HepG2 (cell line): ENCODE data around the gene B3GALNT2. TPM values are rescaled to one million over a fixed set of nuclear protein-coding genes. Genes with fewer than 3 reads are reported as not detected.

Experiments
- ATAC-seq: fragments of 200-7000 bp; cut with Tn5 transposase; 3 replicates; pipeline ENCODE4 v1.9.1; 2020; ENCODE audit warnings: mild to moderate bottlenecking, moderate library complexity
- BruUV-seq: library from RNA; stranded (reverse); fragments of 400-500 nt; replicated peaks from 2 replicates; lab custom pipeline; 2021; lab: Mats Ljungman, UMichigan
- CTCF ChIA-PET: fragments of 300-600 bp; formaldehyde crosslinking; extraction: SDS; loops from one replicate; lab custom pipeline; 2021; ENCODE audit warnings: low total read pairs, inconsistent platforms, low intra/inter-chr PET ratio; lab: Yijun Ruan, JAX
- POLR2A ChIA-PET: fragments of 350-600 bp; sonication (Branson Sonifier 250); formaldehyde crosslinking; loops from one replicate; lab custom pipeline; 2020; ENCODE audit warnings: antibody characterized with exemption, inconsistent platforms; lab: Yijun Ruan, JAX
- DNase-seq: peaks from one replicate; pipeline ENCODE4 v3.0.0-alpha.2; 2015; ENCODE audit warnings: low spot score
- FAIRE-seq: peaks from 3 replicates; lab custom pipeline; 2011; peaks lifted over from hg19 to GRCh38; lab: Jason Lieb, UNC
- H2AFZ ChIP-seq: one replicate; pipeline ENCODE4 v1.6.1; 2011; ENCODE audit warnings: low read length, inconsistent platforms
- H3K27ac ChIP-seq: fragments of 300-600 bp; 3 replicates; pipeline ENCODE4 v1.8.0; 2011; ENCODE audit warnings: mixed run types, mild to moderate bottlenecking, mixed read lengths, low read length, inconsistent platforms; ENCODE audit not compliant: insufficient read depth; ENCODE audit errors: extremely low read length
- H3K27me3 ChIP-seq, 2 experiments: fragments of 200-600 bp in 1 of 2; 2 replicates in 1 of 2; 3 replicates in 1 of 2; pipeline versions ENCODE4 v1.6.0 to v1.8.0; 2011; ENCODE audit warnings: low read length in 2 of 2, mild to moderate bottlenecking in 2 of 2, moderate library complexity in 2 of 2, inconsistent platforms in 1 of 2; ENCODE audit not compliant: insufficient read depth in 2 of 2, control insufficient read depth in 1 of 2
- H3K36me3 ChIP-seq, 2 experiments: fragments of 200-600 bp in 1 of 2; replicated peaks in 1 of 2; 2 replicates in 1 of 2; 3 replicates in 1 of 2; pipeline versions ENCODE4 v1.5.1 to v1.8.0; 2011; ENCODE audit warnings: low read length in 2 of 2, inconsistent platforms in 1 of 2; ENCODE audit not compliant: insufficient read depth in 2 of 2, control insufficient read depth in 1 of 2
- H3K4me1 ChIP-seq: 2 replicates; pipeline ENCODE4 v1.5.1; 2012; ENCODE audit warnings: low read length, inconsistent platforms; ENCODE audit not compliant: insufficient read depth
- H3K4me2 ChIP-seq: 2 replicates; pipeline ENCODE4 v1.6.0; 2011; ENCODE audit warnings: low read depth, low read length, inconsistent platforms
- H3K4me3 ChIP-seq, 3 experiments: fragments of 200-600 bp in 1 of 3; sonication (generic), shearing (Covaris generic) in 1 of 3; replicated peaks in 1 of 3; 2 replicates each; pipeline ENCODE4 v1.5.1; 2011 to 2016; ENCODE audit warnings: low read length in 3 of 3, inconsistent platforms in 2 of 3, low read depth in 2 of 3, mild to moderate bottlenecking in 2 of 3, control low read depth in 1 of 3, mixed read lengths in 1 of 3; ENCODE audit not compliant: insufficient read depth in 1 of 3
- H3K79me2 ChIP-seq: one replicate; pipeline ENCODE4 v1.6.1; 2011; ENCODE audit warnings: low read length, inconsistent platforms; ENCODE audit not compliant: insufficient read depth
- H3K9ac ChIP-seq: 2 replicates; pipeline ENCODE4 v1.6.0; 2011; ENCODE audit warnings: mild to moderate bottlenecking, low read depth, low read length, inconsistent platforms; ENCODE audit not compliant: insufficient read depth
- H3K9me3 ChIP-seq: 2 replicates; pipeline ENCODE4 v1.5.1; 2012; ENCODE audit warnings: mild to moderate bottlenecking, low read length
- H4K20me1 ChIP-seq: 2 replicates; pipeline ENCODE4 v1.6.0; 2011; ENCODE audit warnings: inconsistent platforms, mild to moderate bottlenecking, low read length, moderate library complexity; ENCODE audit not compliant: insufficient read depth
- ARID2 ChIP-seq: sonication (generic); formaldehyde crosslinking; IDR thresholded peaks from 2 replicates; pipeline ENCODE4 v1.8.1; 2022; ENCODE audit warnings: mild to moderate bottlenecking, missing genetic modification reagents, borderline replicate concordance
- ETV6 ChIP-seq: sonication (generic); formaldehyde crosslinking; conservative IDR thresholded peaks from 2 replicates; pipeline ENCODE4 v1.4.0; 2020; ENCODE audit warnings: missing genetic modification reagents
- MTA3 ChIP-seq: sonication (generic); formaldehyde crosslinking; IDR thresholded peaks from 2 replicates; pipeline ENCODE4 v1.4.0; 2020; ENCODE audit warnings: missing genetic modification reagents
- POLR2AphosphoS2 ChIP-seq: IDR thresholded peaks from 2 replicates; pipeline ENCODE4 v1.6.1; 2011; ENCODE audit warnings: low read depth, low read length, improper control_type of control experiment
- PRPF4 ChIP-seq: fragments of 200-400 bp; formaldehyde crosslinking; IDR thresholded peaks from 2 replicates; pipeline ENCODE4 v1.6.1; 2016; ENCODE audit warnings: low read length, low read depth; ENCODE audit not compliant: poor library complexity, severe bottlenecking
- ZNF10 ChIP-seq: sonication (generic); formaldehyde crosslinking; IDR thresholded peaks from 2 replicates; pipeline ENCODE4 v1.4.0; 2020; ENCODE audit warnings: mild to moderate bottlenecking, low read depth, missing genetic modification reagents, borderline replicate concordance
- ZNF253 ChIP-seq: sonication (generic); formaldehyde crosslinking; IDR thresholded peaks from 2 replicates; pipeline ENCODE4 v1.8.0; 2022; ENCODE audit warnings: mild to moderate bottlenecking, missing genetic modification reagents, borderline replicate concordance
- ZNF446 ChIP-seq: sonication (generic); formaldehyde crosslinking; IDR thresholded peaks from 2 replicates; pipeline ENCODE4 v1.5.0; 2020; ENCODE audit warnings: mild to moderate bottlenecking, missing genetic modification reagents
- ZNF563 ChIP-seq: sonication (generic); formaldehyde crosslinking; IDR thresholded peaks from 2 replicates; pipeline ENCODE4 v1.8.0; 2022; ENCODE audit warnings: mild to moderate bottlenecking, moderate library complexity, missing genetic modification reagents
- WGBS: methylation state at CpG from one replicate; pipeline ENCODE4 v1.1.6; 2017; ENCODE audit warnings: low lambda C conversion rate; 5-methylcytosine and 5-hydroxymethylcytosine counted together
- in situ Hi-C: cut with HindIII; loops from 2 replicates; pipeline ENCODE4 v1.10.0; 2017; ENCODE audit warnings: low pct_unique_long_range_greater_than_20kb; ENCODE audit not compliant: extremely low pct_ligation_motif_present
- intact Hi-C: fragments of 100-400 bp; cut with micrococcal nuclease; formaldehyde crosslinking; loops from one replicate; pipeline ENCODE4 v1.10.0; 2022; ENCODE audit not compliant: unreplicated experiment
- polyA plus RNA-seq, 8 experiments: library from polyadenylated mRNA; depleted of rRNA in 3 of 8; stranded (reverse) in 7 of 8; unstranded in 1 of 8; fragments of >200 nt; fragmentation: Illumina TruSeq in 4 of 8; extraction: Trizol in 4 of 8; gene quantifications; 2 replicates each; pipeline versions ENCODE4 v1.2.1 to v1.2.3, GENCODE V29; 2011 to 2016; ENCODE audit warnings: low read depth in 4 of 8, missing spikeins in 1 of 8, mixed read lengths in 1 of 8; ENCODE audit not compliant: insufficient read depth in 1 of 8
- total RNA-seq, 5 experiments: library from RNA; depleted of rRNA; stranded (reverse); fragments of >200 nt; fragmentation: Illumina TruSeq; extraction: Trizol; gene quantifications; 2 replicates each; pipeline ENCODE4 v1.2.3, GENCODE V29; 2016; ENCODE audit warnings: low read depth in 1 of 5
- TF ChIP-seq, protein P1 (sequence below): sonication (generic); formaldehyde crosslinking; IDR thresholded peaks from 2 replicates; pipeline ENCODE4 v1.5.0; 2020; ENCODE audit warnings: missing genetic modification reagents, mild to moderate bottlenecking, borderline replicate concordance
- TF ChIP-seq, protein P2 (sequence below), 2 experiments: fragments of 450-650 bp in 1 of 2; sonication (generic) in 1 of 2; formaldehyde crosslinking in 1 of 2; IDR thresholded peaks; 2 replicates each; pipeline versions ENCODE4 v1.6.1 to v1.8.0; 2016 to 2022; ENCODE audit warnings: antibody characterized with exemption in 1 of 2, mild to moderate bottlenecking in 1 of 2, missing genetic modification reagents in 1 of 2
- TF ChIP-seq, protein P3 (sequence below): IDR thresholded peaks from 2 replicates; pipeline ENCODE4 v1.6.1; 2012; ENCODE audit warnings: low read length, improper control_type of control experiment

B3GALNT2 gene
- total and polyA plus RNA-seq, 2 of the 13 experiments (the other 11 are each of a cell fraction or from before 2014, with no cell fraction given): 16.5 to 28.9 TPM

DNA sequence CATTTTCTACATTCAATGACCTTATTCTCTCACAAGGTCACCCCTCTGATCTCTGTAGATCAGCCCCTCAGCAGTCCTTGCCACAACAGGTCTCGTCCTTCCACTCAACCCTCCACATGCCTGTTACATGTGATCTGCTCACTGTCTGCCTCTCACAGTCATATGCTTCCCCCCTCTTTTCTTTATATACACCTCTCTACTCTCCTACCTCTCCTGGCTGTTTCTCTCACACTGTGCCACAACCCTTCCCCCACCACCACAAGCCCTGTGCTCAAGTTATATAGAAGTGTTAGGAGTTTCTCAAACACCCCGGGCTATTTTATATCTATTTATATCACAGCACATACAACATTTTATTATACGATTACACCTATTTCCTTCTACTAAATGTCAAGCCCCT, 12.6 kb downstream of the B3GALNT2 start:
- in situ Hi-C loops: no loop called here
- ChIA-PET CTCF (no interaction called here), POLR2A (no interaction called here)
- no peaks in the 10 kb centered on the region for H3K4me1 ChIP-seq
- BruUV-seq: no TSS peak
- H3K9me3 ChIP-seq: no peaks in the 10 kb centered on the region
- peaks cover 3% of the 10 kb centered on the region for H3K79me2 ChIP-seq
- no peak overlapping the region for H3K4me2 ChIP-seq
- ATAC-seq: no peak
- H4K20me1 ChIP-seq: no peaks in the 10 kb centered on the region
- no peak overlapping the region for H3K9ac ChIP-seq
- intact Hi-C loops: no loop called here
- FAIRE-seq: no peak
- WGBS: 94% methylated on average over 3 of the region's 3 CpGs
- H3K36me3 ChIP-seq: peaks cover 17 to 53% of the 10 kb centered on the region in 2 experiments
- H3K27ac ChIP-seq: no peak overlapping the region
- DNase-seq: no peak
- no peak overlapping the region for H3K4me3 ChIP-seq
- no peak overlapping the region for H2AFZ ChIP-seq
- H3K27me3 ChIP-seq: no peaks in the 10 kb centered on the region
- TF ChIP-seq ZNF10 (CRISPR knock-in tag) (no peak), ARID2 (CRISPR knock-in tag) (no peak), PRPF4 (no peak), MTA3 (no peak), ETV6 (CRISPR knock-in tag) (no peak), POLR2AphosphoS2 (no peak), ZNF563 (CRISPR knock-in tag) (no peak), ZNF253 (no peak), ZNF446 (CRISPR knock-in tag) (no peak)
- TF ChIP-seq, protein P1, sequence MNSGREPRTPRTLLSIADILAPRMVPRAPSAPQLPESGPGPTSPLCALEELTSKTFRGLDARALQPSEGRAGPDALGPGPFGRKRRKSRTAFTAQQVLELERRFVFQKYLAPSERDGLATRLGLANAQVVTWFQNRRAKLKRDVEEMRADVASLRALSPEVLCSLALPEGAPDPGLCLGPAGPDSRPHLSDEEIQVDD (CRISPR knock-in tag): no peak
- TF ChIP-seq, protein P2, sequence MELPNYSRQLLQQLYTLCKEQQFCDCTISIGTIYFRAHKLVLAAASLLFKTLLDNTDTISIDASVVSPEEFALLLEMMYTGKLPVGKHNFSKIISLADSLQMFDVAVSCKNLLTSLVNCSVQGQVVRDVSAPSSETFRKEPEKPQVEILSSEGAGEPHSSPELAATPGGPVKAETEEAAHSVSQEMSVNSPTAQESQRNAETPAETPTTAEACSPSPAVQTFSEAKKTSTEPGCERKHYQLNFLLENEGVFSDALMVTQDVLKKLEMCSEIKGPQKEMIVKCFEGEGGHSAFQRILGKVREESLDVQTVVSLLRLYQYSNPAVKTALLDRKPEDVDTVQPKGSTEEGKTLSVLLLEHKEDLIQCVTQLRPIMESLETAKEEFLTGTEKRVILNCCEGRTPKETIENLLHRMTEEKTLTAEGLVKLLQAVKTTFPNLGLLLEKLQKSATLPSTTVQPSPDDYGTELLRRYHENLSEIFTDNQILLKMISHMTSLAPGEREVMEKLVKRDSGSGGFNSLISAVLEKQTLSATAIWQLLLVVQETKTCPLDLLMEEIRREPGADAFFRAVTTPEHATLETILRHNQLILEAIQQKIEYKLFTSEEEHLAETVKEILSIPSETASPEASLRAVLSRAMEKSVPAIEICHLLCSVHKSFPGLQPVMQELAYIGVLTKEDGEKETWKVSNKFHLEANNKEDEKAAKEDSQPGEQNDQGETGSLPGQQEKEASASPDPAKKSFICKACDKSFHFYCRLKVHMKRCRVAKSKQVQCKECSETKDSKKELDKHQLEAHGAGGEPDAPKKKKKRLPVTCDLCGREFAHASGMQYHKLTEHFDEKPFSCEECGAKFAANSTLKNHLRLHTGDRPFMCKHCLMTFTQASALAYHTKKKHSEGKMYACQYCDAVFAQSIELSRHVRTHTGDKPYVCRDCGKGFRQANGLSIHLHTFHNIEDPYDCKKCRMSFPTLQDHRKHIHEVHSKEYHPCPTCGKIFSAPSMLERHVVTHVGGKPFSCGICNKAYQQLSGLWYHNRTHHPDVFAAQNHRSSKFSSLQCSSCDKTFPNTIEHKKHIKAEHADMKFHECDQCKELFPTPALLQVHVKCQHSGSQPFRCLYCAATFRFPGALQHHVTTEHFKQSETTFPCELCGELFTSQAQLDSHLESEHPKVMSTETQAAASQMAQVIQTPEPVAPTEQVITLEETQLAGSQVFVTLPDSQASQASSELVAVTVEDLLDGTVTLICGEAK (IDR thresholded peaks at IDR 0.05): no peak
- TF ChIP-seq, protein P2 (CRISPR knock-in tag; IDR thresholded peaks at IDR 0.05): no peak
- TF ChIP-seq, protein P3, sequence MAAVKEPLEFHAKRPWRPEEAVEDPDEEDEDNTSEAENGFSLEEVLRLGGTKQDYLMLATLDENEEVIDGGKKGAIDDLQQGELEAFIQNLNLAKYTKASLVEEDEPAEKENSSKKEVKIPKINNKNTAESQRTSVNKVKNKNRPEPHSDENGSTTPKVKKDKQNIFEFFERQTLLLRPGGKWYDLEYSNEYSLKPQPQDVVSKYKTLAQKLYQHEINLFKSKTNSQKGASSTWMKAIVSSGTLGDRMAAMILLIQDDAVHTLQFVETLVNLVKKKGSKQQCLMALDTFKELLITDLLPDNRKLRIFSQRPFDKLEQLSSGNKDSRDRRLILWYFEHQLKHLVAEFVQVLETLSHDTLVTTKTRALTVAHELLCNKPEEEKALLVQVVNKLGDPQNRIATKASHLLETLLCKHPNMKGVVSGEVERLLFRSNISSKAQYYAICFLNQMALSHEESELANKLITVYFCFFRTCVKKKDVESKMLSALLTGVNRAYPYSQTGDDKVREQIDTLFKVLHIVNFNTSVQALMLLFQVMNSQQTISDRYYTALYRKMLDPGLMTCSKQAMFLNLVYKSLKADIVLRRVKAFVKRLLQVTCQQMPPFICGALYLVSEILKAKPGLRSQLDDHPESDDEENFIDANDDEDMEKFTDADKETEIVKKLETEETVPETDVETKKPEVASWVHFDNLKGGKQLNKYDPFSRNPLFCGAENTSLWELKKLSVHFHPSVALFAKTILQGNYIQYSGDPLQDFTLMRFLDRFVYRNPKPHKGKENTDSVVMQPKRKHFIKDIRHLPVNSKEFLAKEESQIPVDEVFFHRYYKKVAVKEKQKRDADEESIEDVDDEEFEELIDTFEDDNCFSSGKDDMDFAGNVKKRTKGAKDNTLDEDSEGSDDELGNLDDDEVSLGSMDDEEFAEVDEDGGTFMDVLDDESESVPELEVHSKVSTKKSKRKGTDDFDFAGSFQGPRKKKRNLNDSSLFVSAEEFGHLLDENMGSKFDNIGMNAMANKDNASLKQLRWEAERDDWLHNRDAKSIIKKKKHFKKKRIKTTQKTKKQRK: no peak
